ENCODE measurements around the gene CASZ1. TPM values are rescaled to one million over a fixed set of nuclear protein-coding genes. Genes with fewer than 3 reads are reported as not detected.

CASZ1 gene
- total RNA-seq, 1 experiment from 2014 or later: 15.2 TPM

DNA sequence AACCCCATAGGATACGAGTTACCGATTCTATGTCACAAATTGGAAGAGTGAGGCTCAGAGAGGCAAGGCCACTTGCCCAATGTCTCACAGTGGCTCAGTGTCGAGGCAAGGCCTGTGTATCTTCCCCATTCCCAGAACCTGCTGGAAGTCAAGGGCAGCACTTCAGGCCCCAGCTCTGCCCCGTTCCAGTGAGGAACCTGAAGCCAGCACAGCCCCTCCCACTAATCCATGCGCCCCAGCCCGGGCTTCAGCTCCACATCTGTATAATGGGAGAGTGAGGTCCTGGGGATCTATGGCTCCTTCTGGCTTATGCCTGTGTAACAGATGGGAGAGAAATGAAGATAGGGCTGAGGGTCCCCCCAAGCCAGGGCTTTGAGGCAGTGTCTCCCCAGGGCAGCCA is 56.3 kb downstream of the CASZ1 start:
- POLR2A ChIA-PET (ENCODE audit: unreplicated experiment): no interaction called here
- no peaks in the 10 kb centered on the region for H3K79me2 ChIP-seq (ENCODE audit: low read depth)
- no peak overlapping the region for H3K4me3 ChIP-seq
- H4K20me1 ChIP-seq (ENCODE audit: insufficient read depth): no peaks in the 10 kb centered on the region
- no peak overlapping the region for H2AFZ ChIP-seq
- no peaks in the 10 kb centered on the region for H3F3A ChIP-seq (ENCODE audit: insufficient read depth, low read depth)
- BruUV-seq (replicated peaks): no TSS peak
- H3K27me3 ChIP-seq (ENCODE audit: insufficient read depth, low read depth): no peaks in the 10 kb centered on the region
- H3K4me1 ChIP-seq (replicated peaks; ENCODE audit: insufficient read depth): 0 out of 2 replicates have a peak, but pooled peaks cover under 1% of the 10 kb centered on the region
- CTCF ChIA-PET: no interaction called here
- no peak overlapping the region for H3K27ac ChIP-seq
- intact Hi-C loops (cut with micrococcal nuclease; ENCODE audit: unreplicated experiment): no loop called here
- TF ChIP-seq, protein P1, sequence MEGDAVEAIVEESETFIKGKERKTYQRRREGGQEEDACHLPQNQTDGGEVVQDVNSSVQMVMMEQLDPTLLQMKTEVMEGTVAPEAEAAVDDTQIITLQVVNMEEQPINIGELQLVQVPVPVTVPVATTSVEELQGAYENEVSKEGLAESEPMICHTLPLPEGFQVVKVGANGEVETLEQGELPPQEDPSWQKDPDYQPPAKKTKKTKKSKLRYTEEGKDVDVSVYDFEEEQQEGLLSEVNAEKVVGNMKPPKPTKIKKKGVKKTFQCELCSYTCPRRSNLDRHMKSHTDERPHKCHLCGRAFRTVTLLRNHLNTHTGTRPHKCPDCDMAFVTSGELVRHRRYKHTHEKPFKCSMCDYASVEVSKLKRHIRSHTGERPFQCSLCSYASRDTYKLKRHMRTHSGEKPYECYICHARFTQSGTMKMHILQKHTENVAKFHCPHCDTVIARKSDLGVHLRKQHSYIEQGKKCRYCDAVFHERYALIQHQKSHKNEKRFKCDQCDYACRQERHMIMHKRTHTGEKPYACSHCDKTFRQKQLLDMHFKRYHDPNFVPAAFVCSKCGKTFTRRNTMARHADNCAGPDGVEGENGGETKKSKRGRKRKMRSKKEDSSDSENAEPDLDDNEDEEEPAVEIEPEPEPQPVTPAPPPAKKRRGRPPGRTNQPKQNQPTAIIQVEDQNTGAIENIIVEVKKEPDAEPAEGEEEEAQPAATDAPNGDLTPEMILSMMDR (conservative IDR thresholded peaks at IDR 0.05): no peak
- no peak for TF ChIP-seq EZH2 (IDR thresholded peaks at IDR 0.05; ENCODE audit: low read depth)
- no peaks in the 10 kb centered on the region for H3K9me2 ChIP-seq (ENCODE audit: insufficient read depth)
- DNase-seq: no peak
- no peaks in the 10 kb centered on the region for H3K36me3 ChIP-seq (ENCODE audit: low read depth)
- no peaks in the 10 kb centered on the region for H3K9me3 ChIP-seq (ENCODE audit: insufficient read depth, low read depth)
- H3K4me2 ChIP-seq: no peak overlapping the region

DNA sequence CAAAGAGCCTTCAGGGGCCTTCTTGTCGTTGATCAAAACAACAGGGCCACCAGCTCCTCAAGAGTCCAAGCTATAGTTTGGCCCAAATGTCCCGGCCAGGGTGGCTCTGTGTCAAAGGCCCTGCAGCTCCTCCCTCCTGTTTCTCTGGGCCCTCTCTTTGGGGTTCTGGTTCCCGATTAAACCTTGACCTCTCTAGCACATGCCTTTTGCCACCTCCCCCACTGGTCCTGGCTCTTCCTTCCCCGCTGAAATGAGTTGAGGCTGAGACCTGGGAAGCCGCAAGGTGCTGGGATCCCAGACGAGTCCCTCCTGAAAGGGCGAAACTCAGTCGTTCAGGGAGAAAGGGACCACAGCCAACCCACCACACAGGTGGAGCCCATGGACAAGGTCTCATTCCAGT is 56.9 kb downstream of the CASZ1 start:
- H2AFZ ChIP-seq: no peak overlapping the region
- no peaks in the 10 kb centered on the region for H3K4me1 ChIP-seq (replicated peaks; ENCODE audit: insufficient read depth)
- DNase-seq: no peak
- ChIA-PET CTCF (no interaction called here), POLR2A (ENCODE audit: unreplicated experiment) (no interaction called here)
- H3K36me3 ChIP-seq (ENCODE audit: low read depth): no peaks in the 10 kb centered on the region
- no peaks in the 10 kb centered on the region for H3K9me3 ChIP-seq (ENCODE audit: insufficient read depth, low read depth)
- no peak overlapping the region for H3K4me2 ChIP-seq
- H3K79me2 ChIP-seq (ENCODE audit: low read depth): no peaks in the 10 kb centered on the region
- no peaks in the 10 kb centered on the region for H4K20me1 ChIP-seq (ENCODE audit: insufficient read depth)
- BruUV-seq (replicated peaks): no TSS peak
- H3F3A ChIP-seq (ENCODE audit: insufficient read depth, low read depth): no peaks in the 10 kb centered on the region
- intact Hi-C loops (cut with micrococcal nuclease; ENCODE audit: unreplicated experiment): no loop called here
- no peak overlapping the region for H3K27ac ChIP-seq
- H3K9me2 ChIP-seq (ENCODE audit: insufficient read depth): no peaks in the 10 kb centered on the region
- no peaks in the 10 kb centered on the region for H3K27me3 ChIP-seq (ENCODE audit: insufficient read depth, low read depth)
- no peak for TF ChIP-seq EZH2 (IDR thresholded peaks at IDR 0.05; ENCODE audit: low read depth)
- TF ChIP-seq, protein P1 (conservative IDR thresholded peaks at IDR 0.05): no peak
- no peak overlapping the region for H3K4me3 ChIP-seq

DNA sequence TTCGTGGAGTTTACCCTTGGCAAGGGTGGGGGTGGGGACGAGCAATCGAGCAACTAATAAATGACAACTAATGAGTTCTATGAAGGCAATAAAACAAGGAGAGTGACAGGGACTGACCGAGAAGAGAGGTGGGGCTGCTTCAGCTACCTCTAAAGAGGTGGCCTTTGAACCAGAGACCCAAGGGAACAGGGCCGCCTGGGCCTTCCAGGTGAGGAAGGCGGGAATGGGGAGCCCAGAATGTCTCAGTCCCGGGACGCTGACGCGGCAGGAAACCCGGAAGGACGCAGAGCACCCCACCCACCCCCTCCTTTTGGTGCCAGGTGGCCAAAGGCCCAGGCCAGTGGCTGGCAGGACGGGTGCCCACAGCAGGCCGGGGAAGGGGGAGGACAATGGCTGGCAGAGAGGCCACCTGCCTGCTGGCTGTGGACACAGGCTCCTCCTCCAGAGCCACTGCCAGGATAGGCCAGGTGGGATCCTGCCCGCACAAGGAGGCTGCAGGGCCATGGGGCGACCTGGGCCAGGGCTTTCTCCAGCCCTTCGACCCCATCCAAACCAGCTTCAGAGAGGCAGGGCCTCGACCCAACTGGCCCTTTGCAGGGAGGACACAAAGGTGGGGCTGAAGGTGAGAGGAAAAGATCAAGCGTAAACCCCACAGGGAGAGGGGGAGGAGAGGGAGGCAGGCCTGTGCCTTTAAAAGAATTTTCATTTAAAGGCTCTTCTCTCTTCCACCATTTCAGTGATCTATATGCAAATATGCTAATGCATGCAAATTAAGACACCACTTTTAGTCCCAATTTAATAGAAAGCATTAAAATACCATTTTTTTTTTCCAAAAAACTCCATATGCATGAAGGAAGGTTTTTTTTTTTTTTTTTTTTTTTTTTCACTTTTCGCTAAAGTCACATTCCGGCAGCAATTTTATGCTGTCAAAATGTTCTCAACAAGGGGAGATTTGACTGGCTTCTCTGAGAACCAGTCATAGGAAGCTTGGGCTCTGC is 58.1 kb downstream of the CASZ1 start:
- POLR2A ChIA-PET (ENCODE audit: unreplicated experiment): no interaction called here
- intact Hi-C loops (cut with micrococcal nuclease; ENCODE audit: unreplicated experiment): no loop called here
- H3K27ac ChIP-seq: no peak overlapping the region

More for the DNA sequence above, 58.1 kb downstream of the CASZ1 start:
- Histone ChIP-seq H2AFZ (no peak overlapping the region), H3K27me3 (ENCODE audit: insufficient read depth, low read depth) (no peaks in the 10 kb centered on the region), H3K9me2 (ENCODE audit: insufficient read depth) (no peaks in the 10 kb centered on the region), H3F3A (ENCODE audit: insufficient read depth, low read depth) (no peaks in the 10 kb centered on the region), H3K4me2 (no peak overlapping the region), H4K20me1 (ENCODE audit: insufficient read depth) (no peaks in the 10 kb centered on the region), H3K36me3 (ENCODE audit: low read depth) (no peaks in the 10 kb centered on the region), H3K79me2 (ENCODE audit: low read depth) (no peaks in the 10 kb centered on the region), H3K4me1 (replicated peaks; ENCODE audit: insufficient read depth) (no peaks in the 10 kb centered on the region), H3K9me3 (ENCODE audit: insufficient read depth, low read depth) (no peaks in the 10 kb centered on the region), H3K4me3 (no peak overlapping the region)
- CTCF ChIA-PET: interaction anchor here (0.7 kb wide), 1 partner anchor 55 kb away, joined by 11 read pairs; no protein-coding TSS in a partner anchor
- BruUV-seq (replicated peaks): no TSS peak
- TF ChIP-seq, protein P1 (conservative IDR thresholded peaks at IDR 0.05): no peak
- no peak for TF ChIP-seq EZH2 (IDR thresholded peaks at IDR 0.05; ENCODE audit: low read depth)
- no peak for DNase-seq

All from PC-9 (cell line).